SW480 (cell line): ENCODE measurements around the gene SIGLEC15.
"Not testable (repeated sequence)": the region's sequence is repeated elsewhere in the genome, so short reads cannot be mapped to it uniquely, and the experiment has no call there.

ENCODE experiments used
- DNase-seq: peaks from one replicate; pipeline ENCODE4 v3.0.0-alpha.2; 2016; ENCODE audit warnings: low spot score

The SIGLEC15 gene

GRCh38 chr18:45825258-45826044 lies at the start of gene SIGLEC15:
Gene SIGLEC15 (plus strand): TSS chr18:45825675. CDS start chr18:45825729, 54 bp downstream.
- no peak for DNase-seq

- no peak for DNase-seq
Observed at GRCh38 chr18:45775743-45776142, 49.7 kb upstream of the SIGLEC15 start.

GRCh38 chr18:45777393-45777792 lies 48.1 kb upstream of the SIGLEC15 start:
- DNase-seq: no peak

- DNase-seq: no peak
Observed at GRCh38 chr18:45780568-45780967, 44.9 kb upstream of the SIGLEC15 start.

- no peak for DNase-seq
Observed at GRCh38 chr18:45782662-45783061, 42.8 kb upstream of the SIGLEC15 start.

GRCh38 chr18:45783097-45784075 lies 42.1 kb upstream of the SIGLEC15 start:
- no peak for DNase-seq

GRCh38 chr18:45785134-45785533 lies 40.3 kb upstream of the SIGLEC15 start:
- DNase-seq: no peak

- DNase-seq: no peak
Observed at GRCh38 chr18:45786941-45787340, 38.5 kb upstream of the SIGLEC15 start.

- no peak for DNase-seq
Observed at GRCh38 chr18:45787346-45787745, 38.1 kb upstream of the SIGLEC15 start.

- DNase-seq: no peak
Observed at GRCh38 chr18:45788861-45789260, 36.6 kb upstream of the SIGLEC15 start.

GRCh38 chr18:45792506-45793263 lies 32.8 kb upstream of the SIGLEC15 start:
- DNase-seq: no peak

GRCh38 chr18:45793264-45793965 lies 32.1 kb upstream of the SIGLEC15 start:
- peak; percentile 19 for DNase-seq

- no peak for DNase-seq
Observed at GRCh38 chr18:45801416-45802004, 24.0 kb upstream of the SIGLEC15 start.

- DNase-seq: peak; percentile 27
Observed at GRCh38 chr18:45802814-45803492, 22.5 kb upstream of the SIGLEC15 start.

GRCh38 chr18:45805551-45805950 lies 19.9 kb upstream of the SIGLEC15 start:
- DNase-seq: no peak

GRCh38 chr18:45806226-45806625 lies 19.2 kb upstream of the SIGLEC15 start:
- DNase-seq: no peak

- DNase-seq: not testable (repeated sequence)
Observed at GRCh38 chr18:45807144-45807543, 18.3 kb upstream of the SIGLEC15 start.

- DNase-seq: not testable (repeated sequence)
Observed at GRCh38 chr18:45814733-45815132, 10.7 kb upstream of the SIGLEC15 start.

- no peak for DNase-seq
Observed at GRCh38 chr18:45817543-45817942, 7.9 kb upstream of the SIGLEC15 start.

GRCh38 chr18:45818765-45819164 lies 6.7 kb upstream of the SIGLEC15 start:
- DNase-seq: not testable (repeated sequence)
